Osteocyte (in vitro differentiated cells): ENCODE measurements around the gene TREML2. TPM values are rescaled to one million over a fixed set of nuclear protein-coding genes. Genes with fewer than 3 reads are reported as not detected.
A peak's percentile ranks its signal among the peaks of the same experiment; 100 is the strongest.

Experiments used
- DNase-seq: peaks from one replicate; pipeline ENCODE4 v3.0.0; 2021; ENCODE audit warnings: mixed read lengths; ENCODE audit not compliant: unreplicated experiment; ENCODE audit errors: extremely low spot score
- H3K27ac Mint-ChIP-seq: one replicate; pipeline ENCODE4 v1.8.0; 2021; ENCODE audit warnings: mild to moderate bottlenecking, mixed read lengths; ENCODE audit not compliant: unreplicated experiment
- H3K27me3 Mint-ChIP-seq: one replicate; pipeline ENCODE4 v1.8.0; 2021; ENCODE audit warnings: mixed read lengths; ENCODE audit not compliant: unreplicated experiment
- H3K36me3 Mint-ChIP-seq: one replicate; pipeline ENCODE4 v1.8.0; 2021; ENCODE audit warnings: mixed read lengths; ENCODE audit not compliant: unreplicated experiment
- H3K4me1 Mint-ChIP-seq: one replicate; pipeline ENCODE4 v1.8.0; 2021; ENCODE audit warnings: mixed read lengths; ENCODE audit not compliant: unreplicated experiment
- H3K4me3 Mint-ChIP-seq: one replicate; pipeline ENCODE4 v1.8.0; 2021; ENCODE audit warnings: mild to moderate bottlenecking, moderate library complexity, mixed read lengths; ENCODE audit not compliant: unreplicated experiment
- H3K9me3 Mint-ChIP-seq: one replicate; pipeline ENCODE4 v1.8.0; 2021; ENCODE audit warnings: mixed read lengths; ENCODE audit not compliant: unreplicated experiment
- total RNA-seq: library from RNA; stranded (reverse); gene quantifications from 2 replicates; pipeline ENCODE4 v1.2.1, GENCODE V29; 2021
- TF ChIP-seq, protein P1 (sequence below): fragments of 200-600 bp; sonication (generic); IDR thresholded peaks from 2 replicates; pipeline ENCODE4 v1.5.0; 2021; ENCODE audit warnings: antibody characterized with exemption, mild to moderate bottlenecking, moderate library complexity

Gene TREML2
- total RNA-seq, 1 donor from 2014 or later: not detected

DNA sequence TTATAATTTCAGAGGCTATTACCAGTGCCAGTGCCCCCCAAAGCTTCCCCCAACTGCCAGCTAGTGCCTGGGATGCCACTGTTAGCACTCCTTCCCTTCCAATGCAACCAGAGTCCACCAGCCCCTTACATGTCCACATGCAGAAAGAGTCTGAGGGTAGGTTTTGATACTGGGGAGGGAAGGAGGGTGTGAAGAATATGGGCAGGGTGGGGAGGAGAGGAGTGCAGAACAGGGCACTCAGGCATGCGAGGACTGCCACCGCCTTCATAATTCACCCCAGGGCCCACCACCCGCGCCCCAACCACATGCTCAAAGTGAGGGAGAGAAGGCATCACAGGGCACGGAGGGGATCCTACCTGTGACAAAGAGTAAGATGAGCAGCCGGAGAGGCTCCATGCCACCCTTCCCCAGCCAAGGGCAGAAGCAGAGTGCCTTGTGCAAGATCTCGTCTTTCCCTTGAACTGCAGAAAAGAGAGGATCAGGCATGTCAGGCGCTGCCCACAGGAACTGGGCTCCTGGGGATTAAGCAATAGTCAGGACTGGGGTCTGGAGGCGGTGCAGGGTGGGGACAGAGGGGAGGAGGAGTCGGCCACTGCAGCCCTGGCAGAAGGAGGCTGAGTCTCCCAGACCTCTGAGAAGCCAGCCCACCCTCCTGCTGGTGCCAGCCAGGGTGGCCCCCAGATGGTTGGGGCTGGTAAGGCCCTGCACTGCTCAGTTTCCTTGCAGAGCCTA lies 38.1 kb downstream of the TREML2 start, which contains the start of gene TREM2:
Gene TREM2 (minus strand): TSS at position 430 of the 732 bp plus-strand sequence. CDS start 34 bp downstream, at position 396.
- no peaks in the 10 kb centered on the region for H3K4me1 Mint-ChIP-seq
- TF ChIP-seq, protein P1, sequence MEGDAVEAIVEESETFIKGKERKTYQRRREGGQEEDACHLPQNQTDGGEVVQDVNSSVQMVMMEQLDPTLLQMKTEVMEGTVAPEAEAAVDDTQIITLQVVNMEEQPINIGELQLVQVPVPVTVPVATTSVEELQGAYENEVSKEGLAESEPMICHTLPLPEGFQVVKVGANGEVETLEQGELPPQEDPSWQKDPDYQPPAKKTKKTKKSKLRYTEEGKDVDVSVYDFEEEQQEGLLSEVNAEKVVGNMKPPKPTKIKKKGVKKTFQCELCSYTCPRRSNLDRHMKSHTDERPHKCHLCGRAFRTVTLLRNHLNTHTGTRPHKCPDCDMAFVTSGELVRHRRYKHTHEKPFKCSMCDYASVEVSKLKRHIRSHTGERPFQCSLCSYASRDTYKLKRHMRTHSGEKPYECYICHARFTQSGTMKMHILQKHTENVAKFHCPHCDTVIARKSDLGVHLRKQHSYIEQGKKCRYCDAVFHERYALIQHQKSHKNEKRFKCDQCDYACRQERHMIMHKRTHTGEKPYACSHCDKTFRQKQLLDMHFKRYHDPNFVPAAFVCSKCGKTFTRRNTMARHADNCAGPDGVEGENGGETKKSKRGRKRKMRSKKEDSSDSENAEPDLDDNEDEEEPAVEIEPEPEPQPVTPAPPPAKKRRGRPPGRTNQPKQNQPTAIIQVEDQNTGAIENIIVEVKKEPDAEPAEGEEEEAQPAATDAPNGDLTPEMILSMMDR: no peak
- no peaks in the 10 kb centered on the region for H3K9me3 Mint-ChIP-seq
- no peak within 1 kb of the TSS for H3K27ac Mint-ChIP-seq
- H3K27me3 Mint-ChIP-seq: peaks cover 33% of the 10 kb centered on the region
- peak; percentile 75 for DNase-seq
- no peak within 1 kb of the TSS for H3K4me3 Mint-ChIP-seq
- no peaks in the 10 kb centered on the region for H3K36me3 Mint-ChIP-seq

DNA sequence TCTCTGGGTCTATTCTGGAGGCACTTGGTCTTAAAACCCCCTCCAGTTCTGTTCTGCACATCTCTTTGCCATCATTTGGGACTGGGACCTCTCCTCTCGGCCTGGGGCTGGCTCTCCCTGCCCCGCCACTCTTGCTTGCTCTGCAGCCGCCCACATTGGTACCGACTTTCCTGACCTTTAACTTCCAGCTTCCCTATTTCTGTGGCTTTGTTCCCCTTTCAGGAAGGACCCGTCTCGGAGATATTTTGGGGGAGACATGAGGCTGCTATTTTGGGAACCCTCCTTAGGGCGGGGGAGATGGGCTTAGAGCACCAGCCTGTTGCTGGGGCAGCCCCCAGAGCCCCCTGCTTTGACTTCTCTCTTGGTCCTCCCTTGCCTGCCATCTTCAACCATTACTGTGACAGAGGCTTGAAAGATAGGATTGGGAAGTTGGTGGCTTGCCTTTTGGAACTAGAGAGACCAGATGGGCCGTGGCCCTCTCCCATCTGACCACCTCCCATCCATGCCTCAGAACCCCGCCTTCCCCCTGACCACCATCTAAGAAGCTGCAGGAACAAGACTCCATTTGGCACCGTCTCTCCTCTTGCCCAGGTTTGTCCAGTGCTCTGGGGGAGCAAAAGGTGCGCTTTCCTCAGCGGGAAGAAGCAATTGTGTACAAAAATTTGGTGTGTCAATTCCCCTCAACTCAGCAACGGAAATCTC lies 38.9 kb downstream of the TREML2 start:
- peak; percentile 40 for DNase-seq
- no peaks in the 10 kb centered on the region for H3K9me3 Mint-ChIP-seq
- H3K4me3 Mint-ChIP-seq: no peak overlapping the region
- H3K27me3 Mint-ChIP-seq: peaks cover 34% of the 10 kb centered on the region
- H3K36me3 Mint-ChIP-seq: no peaks in the 10 kb centered on the region
- no peak overlapping the region for H3K27ac Mint-ChIP-seq
- TF ChIP-seq, protein P1: no peak
- H3K4me1 Mint-ChIP-seq: no peaks in the 10 kb centered on the region

DNA sequence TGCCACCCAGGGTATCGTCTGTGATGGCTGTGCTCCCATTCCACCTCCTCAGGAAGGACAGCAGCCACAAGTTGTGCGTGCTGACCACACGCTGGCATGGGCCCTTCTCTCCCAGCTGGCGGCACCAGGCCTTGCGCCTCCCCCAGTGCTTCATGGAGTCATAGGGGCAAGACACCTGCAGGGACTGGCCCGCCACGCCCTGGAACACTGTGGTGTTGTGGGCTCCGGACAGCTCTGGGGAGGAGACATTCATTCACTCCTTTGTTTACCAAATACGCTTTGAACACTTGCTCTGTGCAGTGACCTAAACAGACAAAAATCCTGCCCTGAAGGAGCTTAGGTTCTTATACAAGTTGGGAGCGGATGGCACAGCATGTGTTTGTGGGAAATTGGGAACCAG lies 39.6 kb downstream of the TREML2 start:
- DNase-seq: peak; percentile 78
- no peaks in the 10 kb centered on the region for H3K9me3 Mint-ChIP-seq
- H3K4me3 Mint-ChIP-seq: no peak overlapping the region
- H3K27me3 Mint-ChIP-seq: peaks cover 30% of the 10 kb centered on the region
- no peaks in the 10 kb centered on the region for H3K4me1 Mint-ChIP-seq
- no peaks in the 10 kb centered on the region for H3K36me3 Mint-ChIP-seq
- H3K27ac Mint-ChIP-seq: no peak overlapping the region
- TF ChIP-seq, protein P1: no peak

DNA sequence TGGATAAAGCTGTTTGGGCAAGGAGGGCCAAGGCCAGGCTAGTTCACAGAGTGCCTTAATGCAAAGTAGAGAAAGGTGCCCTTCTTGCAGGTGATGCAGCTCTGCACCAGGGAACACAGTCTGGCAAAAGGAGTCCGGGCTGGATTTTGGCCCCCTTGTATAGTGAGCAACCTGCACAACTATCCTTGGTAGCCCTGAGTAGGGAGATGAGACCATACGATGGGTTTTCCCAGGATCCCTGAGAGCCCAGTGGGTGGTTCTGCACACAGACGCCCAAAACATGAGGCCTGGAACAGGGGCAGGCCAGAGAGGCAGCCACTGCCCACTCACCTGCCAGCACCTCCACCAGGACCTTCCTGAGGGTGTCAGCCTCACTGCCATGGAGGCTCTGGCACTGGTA lies 40.0 kb downstream of the TREML2 start:
- H3K27me3 Mint-ChIP-seq: peaks cover 25% of the 10 kb centered on the region
- TF ChIP-seq, protein P1: no peak
- H3K36me3 Mint-ChIP-seq: no peaks in the 10 kb centered on the region
- no peaks in the 10 kb centered on the region for H3K9me3 Mint-ChIP-seq
- H3K27ac Mint-ChIP-seq: no peak overlapping the region
- H3K4me1 Mint-ChIP-seq: no peaks in the 10 kb centered on the region
- peak; percentile 79 for DNase-seq
- no peak overlapping the region for H3K4me3 Mint-ChIP-seq

DNA sequence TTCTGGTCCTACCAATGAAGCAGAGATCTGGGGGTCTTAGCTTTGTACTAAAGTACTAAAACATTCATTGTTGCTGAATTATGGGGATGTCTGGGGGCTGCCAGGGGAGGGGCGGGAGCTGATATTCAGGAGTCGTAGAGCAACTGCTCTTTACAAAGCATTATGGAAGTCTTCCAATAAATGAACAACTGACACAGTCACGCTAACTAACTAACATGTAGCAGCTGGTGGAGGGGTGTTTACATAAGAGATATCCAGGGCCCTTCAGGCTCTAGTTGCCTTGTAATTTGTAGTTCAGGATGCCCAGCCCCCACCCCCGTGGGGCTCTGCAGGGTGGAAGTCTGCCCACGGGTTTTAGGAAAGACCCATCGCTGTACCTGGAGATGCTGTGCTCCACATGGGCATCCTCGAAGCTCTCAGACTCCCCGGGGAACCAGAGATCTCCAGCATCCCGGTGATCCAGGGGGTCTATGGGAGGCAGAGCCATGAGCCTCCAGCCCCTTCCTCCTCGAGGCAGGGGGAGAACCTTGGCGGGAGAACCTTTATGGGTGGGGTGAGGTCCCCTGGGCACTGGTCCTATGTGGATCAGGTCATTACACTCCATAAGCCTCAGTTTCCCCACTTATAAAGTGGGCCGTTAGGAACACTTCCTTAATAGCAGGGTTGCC lies 41.4 kb downstream of the TREML2 start:
- H3K9me3 Mint-ChIP-seq: no peaks in the 10 kb centered on the region
- peaks cover 27% of the 10 kb centered on the region for H3K27me3 Mint-ChIP-seq
- no peak overlapping the region for H3K27ac Mint-ChIP-seq
- no peaks in the 10 kb centered on the region for H3K4me1 Mint-ChIP-seq
- H3K36me3 Mint-ChIP-seq: no peaks in the 10 kb centered on the region
- H3K4me3 Mint-ChIP-seq: no peak overlapping the region
- TF ChIP-seq, protein P1: no peak
- peak; percentile 66 for DNase-seq
